WTC11 (cell line): ENCODE measurements around the gene LRRC27. TPM values are rescaled to one million over a fixed set of nuclear protein-coding genes. Genes with fewer than 3 reads are reported as not detected.

Source experiments
- ATAC-seq: fragments of 200-7000 bp; cut with Tn5 transposase; 2 replicates; pipeline ENCODE4 v1.10.0; 2021; ENCODE audit warnings: mild to moderate bottlenecking, moderate library complexity
- CTCF ChIA-PET: fragments of 300-600 bp; sonication (Branson Sonifier 250); formaldehyde crosslinking; loops from one replicate; lab custom pipeline; 2021; ENCODE audit warnings: antibody characterized with exemption; lab: Charles Lee
- POLR2A ChIA-PET: fragments of 350-600 bp; sonication (Branson Sonifier 250); formaldehyde crosslinking; loops from one replicate; lab custom pipeline; 2021; ENCODE audit warnings: antibody characterized with exemption; lab: Charles Lee
- DNase-seq: peaks from one replicate; pipeline ENCODE4 v3.0.0; 2021; ENCODE audit warnings: low spot score
- H3K27ac Mint-ChIP-seq: 2 replicates; pipeline ENCODE4 v1.8.0; 2021; ENCODE audit warnings: mixed read lengths
- H3K27me3 Mint-ChIP-seq: 2 replicates; pipeline ENCODE4 v1.8.0; 2021; ENCODE audit warnings: low read depth, mild to moderate bottlenecking, moderate library complexity, mixed read lengths
- H3K36me3 Mint-ChIP-seq: 2 replicates; pipeline ENCODE4 v1.8.0; 2021; ENCODE audit warnings: mixed read lengths
- H3K4me1 Mint-ChIP-seq: 2 replicates; pipeline ENCODE4 v1.8.0; 2022; ENCODE audit warnings: mixed read lengths
- H3K4me3 Mint-ChIP-seq: 2 replicates; pipeline ENCODE4 v1.8.0; 2021; ENCODE audit warnings: mild to moderate bottlenecking, moderate library complexity, mixed read lengths
- H3K9me3 Mint-ChIP-seq: 2 replicates; pipeline ENCODE4 v1.8.0; 2021; ENCODE audit warnings: mixed read lengths
- E2F1 ChIP-seq: sonication (generic); formaldehyde crosslinking; IDR thresholded peaks from 2 replicates; pipeline ENCODE4 v1.8.0; 2022; ENCODE audit warnings: mild to moderate bottlenecking, missing genetic modification reagents
- E2F5 ChIP-seq: sonication (generic); formaldehyde crosslinking; IDR thresholded peaks from 2 replicates; pipeline ENCODE4 v1.8.1; 2022; ENCODE audit warnings: mild to moderate bottlenecking, moderate library complexity, missing genetic modification reagents
- ETV6 ChIP-seq: sonication (generic); formaldehyde crosslinking; IDR thresholded peaks from 2 replicates; pipeline ENCODE4 v1.8.1; 2022; ENCODE audit warnings: mild to moderate bottlenecking, missing genetic modification reagents
- GABPB1 ChIP-seq: sonication (generic); formaldehyde crosslinking; IDR thresholded peaks from 2 replicates; pipeline ENCODE4 v1.8.1; 2023; ENCODE audit warnings: mild to moderate bottlenecking, missing genetic modification reagents
- IRF2 ChIP-seq: sonication (generic); formaldehyde crosslinking; IDR thresholded peaks from 2 replicates; pipeline ENCODE4 v1.8.0; 2022; ENCODE audit warnings: low read depth, missing genetic modification reagents, borderline replicate concordance
- OVOL2 ChIP-seq: fragments of 250-450 bp; sonication (Bioruptor Pico); IDR thresholded peaks from 2 replicates; pipeline ENCODE4 v1.9.0; 2021; ENCODE audit warnings: mild to moderate bottlenecking, borderline replicate concordance
- PREB ChIP-seq: sonication (generic); formaldehyde crosslinking; IDR thresholded peaks from 2 replicates; pipeline ENCODE4 v1.8.1; 2022; ENCODE audit warnings: mild to moderate bottlenecking, missing genetic modification reagents, moderate library complexity, borderline replicate concordance
- RELA ChIP-seq: sonication (generic); formaldehyde crosslinking; IDR thresholded peaks from 2 replicates; pipeline ENCODE4 v1.8.1; 2022; ENCODE audit warnings: missing genetic modification reagents, mild to moderate bottlenecking, borderline replicate concordance
- TEAD1 ChIP-seq: sonication (generic); formaldehyde crosslinking; IDR thresholded peaks from 2 replicates; pipeline ENCODE4 v1.8.0; 2022; ENCODE audit warnings: mild to moderate bottlenecking, missing genetic modification reagents
- TEAD4 ChIP-seq: sonication (generic); formaldehyde crosslinking; IDR thresholded peaks from 2 replicates; pipeline ENCODE4 v1.8.0; 2022; ENCODE audit warnings: mild to moderate bottlenecking, missing genetic modification reagents
- ZNF219 ChIP-seq: sonication (generic); formaldehyde crosslinking; IDR thresholded peaks from 2 replicates; pipeline ENCODE4 v1.8.0; 2023; ENCODE audit warnings: missing genetic modification reagents, mild to moderate bottlenecking, borderline replicate concordance
- ZNF232 ChIP-seq: sonication (generic); formaldehyde crosslinking; IDR thresholded peaks from 2 replicates; pipeline ENCODE4 v1.8.0; 2022; ENCODE audit warnings: mild to moderate bottlenecking, missing genetic modification reagents
- ZNF263 ChIP-seq: sonication (generic); formaldehyde crosslinking; IDR thresholded peaks from 2 replicates; pipeline ENCODE4 v1.8.1; 2022; ENCODE audit warnings: low read depth, mild to moderate bottlenecking, moderate library complexity, missing genetic modification reagents
- ZNF317 ChIP-seq: sonication (generic); formaldehyde crosslinking; IDR thresholded peaks from 2 replicates; pipeline ENCODE4 v1.8.1; 2023; ENCODE audit warnings: low read depth, mild to moderate bottlenecking, moderate library complexity, missing genetic modification reagents, borderline replicate concordance
- total RNA-seq: library from RNA; stranded (reverse); gene quantifications from 3 replicates; pipeline ENCODE4 v1.2.3, GENCODE V29; 2021
- TF ChIP-seq, protein P1 (sequence below): sonication (generic); formaldehyde crosslinking; IDR thresholded peaks from 2 replicates; pipeline ENCODE4 v1.8.1; 2023; ENCODE audit warnings: mild to moderate bottlenecking, missing genetic modification reagents, borderline replicate concordance
- TF ChIP-seq, protein P2 (sequence below): fragments of 250-450 bp; sonication (Bioruptor Pico); IDR thresholded peaks from 2 replicates; pipeline ENCODE4 v1.8.0; 2021; ENCODE audit warnings: mild to moderate bottlenecking

Gene LRRC27
- total RNA-seq, 1 experiment from 2014 or later, result 4.4 TPM

DNA sequence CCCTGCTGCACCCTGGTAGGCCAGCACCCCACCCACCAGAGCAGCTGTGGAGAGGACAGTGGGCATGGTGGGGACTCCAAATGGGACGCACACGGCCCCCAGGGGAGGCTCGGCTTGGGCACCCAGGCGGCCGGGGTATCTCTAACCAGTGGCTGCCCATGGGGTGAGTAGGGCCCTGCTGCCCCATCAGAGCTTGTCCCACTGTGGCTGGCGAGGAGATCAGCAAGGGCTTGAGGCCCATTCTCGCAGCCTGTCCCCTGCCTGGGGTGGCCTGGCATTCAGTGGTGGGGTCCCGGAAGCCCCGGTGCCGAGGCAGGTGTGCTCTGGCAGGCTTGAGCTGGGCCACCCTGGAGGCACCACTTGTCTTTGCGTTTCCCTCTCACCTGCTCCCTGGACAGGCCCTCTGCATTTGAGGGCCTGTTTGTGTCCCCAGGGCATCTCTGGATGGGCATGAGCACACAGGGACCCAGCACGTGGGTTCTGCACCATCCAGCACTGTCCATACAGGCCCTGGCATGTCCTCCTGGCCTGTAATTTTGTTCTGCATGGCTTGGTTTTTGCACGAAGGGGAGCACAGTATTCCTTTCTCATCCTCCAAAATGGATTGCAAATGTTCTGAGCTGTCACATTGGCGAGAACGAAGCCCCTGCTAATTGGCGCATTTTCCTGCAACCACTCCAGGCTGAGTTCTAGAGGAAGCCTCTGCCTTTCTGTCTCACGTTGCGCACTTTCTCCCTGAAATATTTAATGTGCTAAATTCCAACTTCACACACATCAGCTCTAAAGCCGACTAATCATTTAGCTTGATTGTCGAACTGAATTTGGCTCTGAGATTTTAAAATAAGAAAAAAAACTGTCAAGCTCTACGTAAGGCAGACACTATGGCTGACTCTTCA is 92.2 kb downstream of the LRRC27 start:
- no peak for DNase-seq
- Mint-ChIP-seq H3K4me3 (no peak overlapping the region), H3K36me3 (no peaks in the 10 kb centered on the region), H3K9me3 (peaks cover 3% of the 10 kb centered on the region; the same call in 1 of the 2 replicates), H3K4me1 (peaks cover 10% of the 10 kb centered on the region), H3K27me3 (no peaks in the 10 kb centered on the region), H3K27ac (peak overlapping the region; percentile 13; the same call in 1 of the 2 replicates)
- no peak for TF ChIP-seq RELA (CRISPR knock-in tag)
- TF ChIP-seq E2F5, result no peak
- TF ChIP-seq ETV6 (CRISPR knock-in tag), result no peak
- TF ChIP-seq OVOL2 (CRISPR knock-in tag), result no peak
- TF ChIP-seq ZNF219 (CRISPR knock-in tag), result no peak
- no peak for TF ChIP-seq E2F1 (CRISPR knock-in tag)
- no peak for TF ChIP-seq ZNF232 (CRISPR knock-in tag)
- no peak for TF ChIP-seq PREB (CRISPR knock-in tag)
- no peak for TF ChIP-seq TEAD4 (CRISPR knock-in tag)
- TF ChIP-seq IRF2 (CRISPR knock-in tag), result no peak
- TF ChIP-seq, protein P1, sequence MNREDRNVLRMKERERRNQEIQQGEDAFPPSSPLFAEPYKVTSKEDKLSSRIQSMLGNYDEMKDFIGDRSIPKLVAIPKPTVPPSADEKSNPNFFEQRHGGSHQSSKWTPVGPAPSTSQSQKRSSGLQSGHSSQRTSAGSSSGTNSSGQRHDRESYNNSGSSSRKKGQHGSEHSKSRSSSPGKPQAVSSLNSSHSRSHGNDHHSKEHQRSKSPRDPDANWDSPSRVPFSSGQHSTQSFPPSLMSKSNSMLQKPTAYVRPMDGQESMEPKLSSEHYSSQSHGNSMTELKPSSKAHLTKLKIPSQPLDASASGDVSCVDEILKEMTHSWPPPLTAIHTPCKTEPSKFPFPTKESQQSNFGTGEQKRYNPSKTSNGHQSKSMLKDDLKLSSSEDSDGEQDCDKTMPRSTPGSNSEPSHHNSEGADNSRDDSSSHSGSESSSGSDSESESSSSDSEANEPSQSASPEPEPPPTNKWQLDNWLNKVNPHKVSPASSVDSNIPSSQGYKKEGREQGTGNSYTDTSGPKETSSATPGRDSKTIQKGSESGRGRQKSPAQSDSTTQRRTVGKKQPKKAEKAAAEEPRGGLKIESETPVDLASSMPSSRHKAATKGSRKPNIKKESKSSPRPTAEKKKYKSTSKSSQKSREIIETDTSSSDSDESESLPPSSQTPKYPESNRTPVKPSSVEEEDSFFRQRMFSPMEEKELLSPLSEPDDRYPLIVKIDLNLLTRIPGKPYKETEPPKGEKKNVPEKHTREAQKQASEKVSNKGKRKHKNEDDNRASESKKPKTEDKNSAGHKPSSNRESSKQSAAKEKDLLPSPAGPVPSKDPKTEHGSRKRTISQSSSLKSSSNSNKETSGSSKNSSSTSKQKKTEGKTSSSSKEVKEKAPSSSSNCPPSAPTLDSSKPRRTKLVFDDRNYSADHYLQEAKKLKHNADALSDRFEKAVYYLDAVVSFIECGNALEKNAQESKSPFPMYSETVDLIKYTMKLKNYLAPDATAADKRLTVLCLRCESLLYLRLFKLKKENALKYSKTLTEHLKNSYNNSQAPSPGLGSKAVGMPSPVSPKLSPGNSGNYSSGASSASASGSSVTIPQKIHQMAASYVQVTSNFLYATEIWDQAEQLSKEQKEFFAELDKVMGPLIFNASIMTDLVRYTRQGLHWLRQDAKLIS (CRISPR knock-in tag), result no peak
- TF ChIP-seq ZNF317, result no peak
- TF ChIP-seq GABPB1 (CRISPR knock-in tag), result no peak
- TF ChIP-seq, protein P2, sequence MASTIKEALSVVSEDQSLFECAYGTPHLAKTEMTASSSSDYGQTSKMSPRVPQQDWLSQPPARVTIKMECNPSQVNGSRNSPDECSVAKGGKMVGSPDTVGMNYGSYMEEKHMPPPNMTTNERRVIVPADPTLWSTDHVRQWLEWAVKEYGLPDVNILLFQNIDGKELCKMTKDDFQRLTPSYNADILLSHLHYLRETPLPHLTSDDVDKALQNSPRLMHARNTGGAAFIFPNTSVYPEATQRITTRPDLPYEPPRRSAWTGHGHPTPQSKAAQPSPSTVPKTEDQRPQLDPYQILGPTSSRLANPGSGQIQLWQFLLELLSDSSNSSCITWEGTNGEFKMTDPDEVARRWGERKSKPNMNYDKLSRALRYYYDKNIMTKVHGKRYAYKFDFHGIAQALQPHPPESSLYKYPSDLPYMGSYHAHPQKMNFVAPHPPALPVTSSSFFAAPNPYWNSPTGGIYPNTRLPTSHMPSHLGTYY (CRISPR knock-in tag), result no peak
- no peak for TF ChIP-seq ZNF263 (CRISPR knock-in tag)
- no peak for TF ChIP-seq TEAD1 (CRISPR knock-in tag)
- POLR2A ChIA-PET, result no interaction called here
- CTCF ChIA-PET, result interaction anchor here (1.1 to 1.2 kb wide), 2 partner anchors 19 to 63 kb away, joined by 3 to 5 read pairs; no protein-coding TSS in a partner anchor
- ATAC-seq, result no peak
